HepG2 (cell line): ENCODE measurements around the gene HDAC4.

Experiments
- CTCF ChIP-seq: sonication (generic); formaldehyde crosslinking; IDR thresholded peaks from 2 replicates; pipeline ENCODE4 v1.5.0; 2020; ENCODE audit warnings: mild to moderate bottlenecking, missing genetic modification reagents, moderate library complexity
- DPF2 ChIP-seq: sonication (generic); formaldehyde crosslinking; IDR thresholded peaks from 2 replicates; pipeline ENCODE4 v1.4.0; 2020; ENCODE audit warnings: mild to moderate bottlenecking, low read depth, missing genetic modification reagents, borderline replicate concordance
- DRAP1 ChIP-seq: IDR thresholded peaks from 2 replicates; pipeline ENCODE4 v1.6.1; 2016; ENCODE audit warnings: missing genetic modification reagents, missing compliant biosample characterization
- HDAC1 ChIP-seq: sonication (generic); formaldehyde crosslinking; IDR thresholded peaks from 2 replicates; pipeline ENCODE4 v1.5.1; 2020; ENCODE audit warnings: mild to moderate bottlenecking, missing genetic modification reagents
- POLR2AphosphoS5 ChIP-seq: IDR thresholded peaks from 2 replicates; pipeline ENCODE4 v1.6.1; 2012; ENCODE audit warnings: low read depth, low read length
- RARG ChIP-seq: sonication (generic); formaldehyde crosslinking; IDR thresholded peaks from 2 replicates; pipeline ENCODE4 v1.4.0; 2020; ENCODE audit warnings: low read depth, mild to moderate bottlenecking, missing genetic modification reagents
- ZBTB1 ChIP-seq: sonication (generic); formaldehyde crosslinking; IDR thresholded peaks from 2 replicates; pipeline ENCODE4 v1.4.0; 2020; ENCODE audit warnings: missing genetic modification reagents, borderline replicate concordance
- ZBTB37 ChIP-seq: sonication (generic); formaldehyde crosslinking; IDR thresholded peaks from 2 replicates; pipeline ENCODE4 v1.4.0; 2020; ENCODE audit warnings: mild to moderate bottlenecking, missing genetic modification reagents
- ZFAT ChIP-seq: sonication (generic); formaldehyde crosslinking; conservative IDR thresholded peaks from 2 replicates; pipeline ENCODE4 v1.8.1; 2023; ENCODE audit warnings: missing genetic modification reagents, inconsistent platforms
- TF ChIP-seq, protein P1 (sequence below): IDR thresholded peaks from 2 replicates; pipeline ENCODE4 v1.6.1; 2016; ENCODE audit warnings: low read depth, control low read depth

GRCh38 chr2:239136762-239137161 lies 264.1 kb downstream of the HDAC4 start:
- no peak for TF ChIP-seq ZBTB37 (CRISPR knock-in tag)
- no peak for TF ChIP-seq POLR2AphosphoS5
- no peak for TF ChIP-seq ZBTB1 (CRISPR knock-in tag)
- no peak for TF ChIP-seq CTCF (CRISPR knock-in tag)
- TF ChIP-seq, protein P1, sequence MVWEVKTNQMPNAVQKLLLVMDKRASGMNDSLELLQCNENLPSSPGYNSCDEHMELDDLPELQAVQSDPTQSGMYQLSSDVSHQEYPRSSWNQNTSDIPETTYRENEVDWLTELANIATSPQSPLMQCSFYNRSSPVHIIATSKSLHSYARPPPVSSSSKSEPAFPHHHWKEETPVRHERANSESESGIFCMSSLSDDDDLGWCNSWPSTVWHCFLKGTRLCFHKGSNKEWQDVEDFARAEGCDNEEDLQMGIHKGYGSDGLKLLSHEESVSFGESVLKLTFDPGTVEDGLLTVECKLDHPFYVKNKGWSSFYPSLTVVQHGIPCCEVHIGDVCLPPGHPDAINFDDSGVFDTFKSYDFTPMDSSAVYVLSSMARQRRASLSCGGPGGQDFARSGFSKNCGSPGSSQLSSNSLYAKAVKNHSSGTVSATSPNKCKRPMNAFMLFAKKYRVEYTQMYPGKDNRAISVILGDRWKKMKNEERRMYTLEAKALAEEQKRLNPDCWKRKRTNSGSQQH (CRISPR knock-in tag) = no peak
- TF ChIP-seq DPF2 = no peak
- no peak for TF ChIP-seq DRAP1
- TF ChIP-seq HDAC1 (CRISPR knock-in tag) = no peak
- no peak for TF ChIP-seq RARG (CRISPR knock-in tag)
- no peak for TF ChIP-seq ZFAT (CRISPR knock-in tag)
